A673 (cell line): ENCODE data around the gene WDR11.

Experiments used
- CTCF ChIP-seq: fragments of 300-800, 200-600 bp; sonication (generic); conservative IDR thresholded peaks from 2 replicates; pipeline ENCODE4 v1.5.1; 2017; ENCODE audit warnings: low read depth, mild to moderate bottlenecking, antibody characterized with exemption, low read length, moderate library complexity, mixed read lengths
- EZH2 ChIP-seq: fragments of 200-600 bp; sonication (generic); IDR thresholded peaks from 2 replicates; pipeline ENCODE4 v1.6.1; 2017; ENCODE audit warnings: borderline replicate concordance, low read depth, mild to moderate bottlenecking, mixed read lengths, antibody characterized with exemption, low read length; ENCODE audit not compliant: poor library complexity, severe bottlenecking

GRCh38 chr10:120944586-120945125 is 93.5 kb downstream of the WDR11 start:
- TF ChIP-seq CTCF (no peak), EZH2 (no peak)
